Measurements from ENCODE around the gene ZBTB11. TPM values are rescaled to one million over a fixed set of nuclear protein-coding genes. Genes with fewer than 3 reads are reported as not detected.

Gene ZBTB11
- total RNA-seq, 4 donors from 2014 or later, result 27.3 to 47.8 (median 29.2) TPM

- H3K4me1 ChIP-seq, result no peaks in the 10 kb centered on the region
- DNase-seq (ENCODE audit: low spot score in 2 of 2), result no peak
- TF ChIP-seq POLR2A (IDR thresholded peaks at IDR 0.05) (no peak), EP300 (IDR thresholded peaks at IDR 0.05) (no peak)
Observed at GRCh38 chr3:101629219-101629618, 47.7 kb downstream of the ZBTB11 start.

DNA sequence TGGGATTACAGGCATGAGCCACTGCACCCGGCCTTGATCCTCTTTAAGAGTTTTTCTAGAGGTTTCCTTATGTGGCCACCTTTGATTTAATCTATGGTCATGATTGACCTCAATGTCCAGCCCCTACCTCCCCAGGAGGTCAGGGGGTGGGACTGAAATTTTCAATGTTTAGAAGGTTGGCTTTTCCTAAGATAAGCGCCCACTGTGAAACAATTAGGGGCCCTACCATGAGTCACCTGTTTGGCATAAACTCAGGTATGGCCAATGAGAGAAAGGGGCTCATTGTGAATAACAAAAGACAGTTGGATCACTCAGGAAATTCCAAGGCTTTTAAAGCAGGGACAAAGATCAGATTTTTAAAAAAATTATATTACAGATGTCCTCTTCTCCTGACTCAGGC, 51.1 kb downstream of the ZBTB11 start:
- H3K4me3 ChIP-seq, result no peak overlapping the region
- no peak for TF ChIP-seq POLR2A (IDR thresholded peaks at IDR 0.05)
- no peak for TF ChIP-seq EP300 (IDR thresholded peaks at IDR 0.05)
- TF ChIP-seq POLR2AphosphoS5 (IDR thresholded peaks at IDR 0.05), result no peak
- TF ChIP-seq, protein P1, sequence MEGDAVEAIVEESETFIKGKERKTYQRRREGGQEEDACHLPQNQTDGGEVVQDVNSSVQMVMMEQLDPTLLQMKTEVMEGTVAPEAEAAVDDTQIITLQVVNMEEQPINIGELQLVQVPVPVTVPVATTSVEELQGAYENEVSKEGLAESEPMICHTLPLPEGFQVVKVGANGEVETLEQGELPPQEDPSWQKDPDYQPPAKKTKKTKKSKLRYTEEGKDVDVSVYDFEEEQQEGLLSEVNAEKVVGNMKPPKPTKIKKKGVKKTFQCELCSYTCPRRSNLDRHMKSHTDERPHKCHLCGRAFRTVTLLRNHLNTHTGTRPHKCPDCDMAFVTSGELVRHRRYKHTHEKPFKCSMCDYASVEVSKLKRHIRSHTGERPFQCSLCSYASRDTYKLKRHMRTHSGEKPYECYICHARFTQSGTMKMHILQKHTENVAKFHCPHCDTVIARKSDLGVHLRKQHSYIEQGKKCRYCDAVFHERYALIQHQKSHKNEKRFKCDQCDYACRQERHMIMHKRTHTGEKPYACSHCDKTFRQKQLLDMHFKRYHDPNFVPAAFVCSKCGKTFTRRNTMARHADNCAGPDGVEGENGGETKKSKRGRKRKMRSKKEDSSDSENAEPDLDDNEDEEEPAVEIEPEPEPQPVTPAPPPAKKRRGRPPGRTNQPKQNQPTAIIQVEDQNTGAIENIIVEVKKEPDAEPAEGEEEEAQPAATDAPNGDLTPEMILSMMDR (IDR thresholded peaks at IDR 0.05), result no peak

More at GRCh38 chr3:101629219-101629618, 47.7 kb downstream of the ZBTB11 start:
- no peak overlapping the region for H3K27ac ChIP-seq
- no peaks in the 10 kb centered on the region for H3K9me3 ChIP-seq
- H3K4me3 ChIP-seq, result no peak overlapping the region
- no peaks in the 10 kb centered on the region for H3K27me3 ChIP-seq
- H3K36me3 ChIP-seq, result no peaks in the 10 kb centered on the region

GRCh38 chr3:101624857-101625256, 52.1 kb downstream of the ZBTB11 start:
- Histone ChIP-seq H3K36me3 (no peaks in the 10 kb centered on the region), H3K4me1 (no peaks in the 10 kb centered on the region), H3K9me3 (no peaks in the 10 kb centered on the region), H3K27ac (no peak overlapping the region), H3K4me3 (no peak overlapping the region), H3K27me3 (no peaks in the 10 kb centered on the region)
- TF ChIP-seq, protein P1 (IDR thresholded peaks at IDR 0.05), result no peak
- no peak for TF ChIP-seq POLR2A (IDR thresholded peaks at IDR 0.05)
- TF ChIP-seq POLR2AphosphoS5 (IDR thresholded peaks at IDR 0.05), result no peak
- no peak for TF ChIP-seq EP300 (IDR thresholded peaks at IDR 0.05)
- 96% methylated on average over 2 of the region's 2 CpGs for WGBS
- DNase-seq (ENCODE audit: low spot score in 2 of 2), result no peak

More for the DNA sequence above, 51.1 kb downstream of the ZBTB11 start:
- no peaks in the 10 kb centered on the region for H3K36me3 ChIP-seq
- no peaks in the 10 kb centered on the region for H3K9me3 ChIP-seq
- no peaks in the 10 kb centered on the region for H3K27me3 ChIP-seq
- DNase-seq (ENCODE audit: low spot score in 2 of 2), result no peak
- H3K27ac ChIP-seq, result no peak overlapping the region
- WGBS, result 90% methylated on average over 2 of the region's 2 CpGs
- H3K4me1 ChIP-seq, result no peaks in the 10 kb centered on the region

GRCh38 chr3:101623656-101624055, 53.3 kb downstream of the ZBTB11 start:
- Histone ChIP-seq H3K27ac (no peak overlapping the region), H3K4me1 (no peaks in the 10 kb centered on the region), H3K27me3 (no peaks in the 10 kb centered on the region), H3K4me3 (no peak overlapping the region), H3K9me3 (peaks cover 4% of the 10 kb centered on the region), H3K36me3 (no peaks in the 10 kb centered on the region)
- no peak for TF ChIP-seq POLR2A (IDR thresholded peaks at IDR 0.05)
- no peak for TF ChIP-seq EP300 (IDR thresholded peaks at IDR 0.05)
- TF ChIP-seq POLR2AphosphoS5 (IDR thresholded peaks at IDR 0.05), result no peak
- TF ChIP-seq, protein P1 (IDR thresholded peaks at IDR 0.05), result no peak
- no peak for DNase-seq (ENCODE audit: low spot score in 2 of 2)
- 89% methylated on average over 1 of the region's 1 CpG for WGBS

DNA sequence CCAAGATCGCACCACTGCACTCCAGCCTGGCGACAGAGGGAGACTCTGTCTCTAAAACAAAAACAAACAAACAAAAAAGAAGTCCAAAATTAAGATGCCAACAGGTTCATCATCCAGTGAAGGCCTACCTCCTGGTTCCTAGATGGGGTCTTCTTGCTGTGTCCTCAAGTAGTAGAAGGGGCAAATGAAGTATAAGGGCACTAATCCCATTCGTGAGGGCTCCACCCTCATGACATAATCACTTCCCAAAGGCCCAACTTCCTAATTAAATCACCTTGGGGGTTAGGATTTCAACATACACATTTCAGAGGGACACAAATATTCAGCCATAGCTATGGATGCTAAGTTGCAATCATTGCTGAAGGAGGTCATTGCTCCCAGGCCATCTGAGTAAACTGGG, 57.2 kb downstream of the ZBTB11 start:
- Histone ChIP-seq H3K27ac (no peak overlapping the region), H3K9me3 (peaks cover 4% of the 10 kb centered on the region), H3K36me3 (no peaks in the 10 kb centered on the region), H3K27me3 (no peaks in the 10 kb centered on the region), H3K4me1 (no peaks in the 10 kb centered on the region), H3K4me3 (no peak overlapping the region)
- DNase-seq (ENCODE audit: low spot score in 2 of 2), result no peak
- TF ChIP-seq, protein P1 (IDR thresholded peaks at IDR 0.05), result no peak
- TF ChIP-seq EP300 (IDR thresholded peaks at IDR 0.05), result no peak
- TF ChIP-seq POLR2A (IDR thresholded peaks at IDR 0.05), result no peak
- TF ChIP-seq POLR2AphosphoS5 (IDR thresholded peaks at IDR 0.05), result no peak
- WGBS, result 87% methylated on average over 3 of the region's 3 CpGs

- H3K36me3 ChIP-seq, result no peaks in the 10 kb centered on the region
- TF ChIP-seq POLR2AphosphoS5 (IDR thresholded peaks at IDR 0.05) (no peak), EP300 (IDR thresholded peaks at IDR 0.05) (no peak), POLR2A (IDR thresholded peaks at IDR 0.05) (no peak)
- TF ChIP-seq, protein P1 (IDR thresholded peaks at IDR 0.05), result no peak
Observed at GRCh38 chr3:101618726-101619125, 58.2 kb downstream of the ZBTB11 start.

More at GRCh38 chr3:101618726-101619125, 58.2 kb downstream of the ZBTB11 start:
- no peaks in the 10 kb centered on the region for H3K27me3 ChIP-seq
- H3K4me3 ChIP-seq, result no peak overlapping the region
- WGBS, result 94% methylated on average over 1 of the region's 1 CpG
- no peak for DNase-seq (ENCODE audit: low spot score in 2 of 2)
- H3K27ac ChIP-seq, result no peak overlapping the region
- peaks cover 4% of the 10 kb centered on the region for H3K9me3 ChIP-seq
- no peaks in the 10 kb centered on the region for H3K4me1 ChIP-seq
